IMR-90 (cell line): ENCODE data around the gene IRF5. TPM values are rescaled to one million over a fixed set of nuclear protein-coding genes. Genes with fewer than 3 reads are reported as not detected.

Source experiments
- ATAC-seq: fragments of 200-7000 bp; cut with Tn5 transposase; 2 replicates; pipeline ENCODE4 v1.9.1; 2020; ENCODE audit warnings: low read depth, mild to moderate bottlenecking, moderate library complexity
- BruUV-seq: library from RNA; stranded (reverse); fragments of 400-500 nt; replicated peaks from 2 replicates; lab custom pipeline; 2021; lab: Mats Ljungman, UMichigan
- CTCF ChIA-PET: fragments of 300-600 bp; formaldehyde crosslinking; extraction: SDS; loops from one replicate; lab custom pipeline; 2021; ENCODE audit warnings: antibody characterized with exemption; lab: Yijun Ruan, JAX
- POLR2A ChIA-PET: fragments of 300-600 bp; sonication (Branson Sonifier 250); formaldehyde crosslinking; loops from one replicate; lab custom pipeline; 2022; ENCODE audit warnings: antibody characterized with exemption; ENCODE audit not compliant: unreplicated experiment; lab: Charles Lee
- DNase-seq: peaks from one replicate; pipeline ENCODE4 v3.0.0; 2013
- H2AFZ ChIP-seq: replicated peaks from 2 replicates; pipeline ENCODE3; 2013; ENCODE audit warnings: low read length, mild to moderate bottlenecking; ENCODE audit not compliant: poor library complexity
- H2AK5ac ChIP-seq: 2 replicates; pipeline ENCODE4 v1.6.1; 2013; ENCODE audit warnings: low read depth, low read length, inconsistent platforms
- H2AK9ac ChIP-seq: replicated peaks from 2 replicates; pipeline ENCODE3; 2013; ENCODE audit warnings: mild to moderate bottlenecking, low read depth, low read length, moderate library complexity; ENCODE audit not compliant: poor library complexity
- H2BK120ac ChIP-seq: 2 replicates; pipeline ENCODE4 v1.6.1; 2013; ENCODE audit warnings: low read depth, low read length, inconsistent platforms
- H2BK15ac ChIP-seq: 3 replicates; pipeline ENCODE4 v1.6.1; 2013; ENCODE audit warnings: low read depth, low read length, inconsistent platforms
- H2BK20ac ChIP-seq: 2 replicates; pipeline ENCODE4 v1.6.1; 2013; ENCODE audit warnings: low read depth, mild to moderate bottlenecking, inconsistent platforms, low read length, moderate library complexity
- H2BK5ac ChIP-seq: 2 replicates; pipeline ENCODE4 v1.6.1; 2013; ENCODE audit warnings: mild to moderate bottlenecking, low read depth, low read length, inconsistent platforms; ENCODE audit not compliant: poor library complexity, severe bottlenecking
- H3K14ac ChIP-seq: replicated peaks from 2 replicates; pipeline ENCODE4 v1.6.1; 2013; ENCODE audit warnings: low read depth, low read length, inconsistent platforms
- H3K18ac ChIP-seq: 2 replicates; pipeline ENCODE4 v1.6.1; 2013; ENCODE audit warnings: low read depth, low read length, control low read depth
- H3K23ac ChIP-seq: 2 replicates; pipeline ENCODE4 v1.6.1; 2013; ENCODE audit warnings: low read depth, low read length, inconsistent platforms
- H3K27ac ChIP-seq: 2 replicates; pipeline ENCODE4 v1.5.1; 2013; ENCODE audit warnings: mild to moderate bottlenecking, control low read depth, low read length; ENCODE audit not compliant: insufficient read depth
- H3K27me3 ChIP-seq: 2 replicates; pipeline ENCODE4 v1.6.1; 2013; ENCODE audit warnings: low read length; ENCODE audit not compliant: control insufficient read depth, insufficient read depth
- H3K36me3 ChIP-seq: 2 replicates; pipeline ENCODE4 v1.6.1; 2013; ENCODE audit warnings: low read length, mixed read lengths; ENCODE audit not compliant: control insufficient read depth, insufficient read depth
- H3K4ac ChIP-seq: 2 replicates; pipeline ENCODE4 v1.6.1; 2013; ENCODE audit warnings: low read depth, low read length, inconsistent platforms
- H3K4me1 ChIP-seq: 2 replicates; pipeline ENCODE4 v1.6.1; 2013; ENCODE audit warnings: low read length, mixed read lengths; ENCODE audit not compliant: control insufficient read depth, insufficient read depth
- H3K4me2 ChIP-seq: 2 replicates; pipeline ENCODE4 v1.6.1; 2013; ENCODE audit warnings: low read depth, mild to moderate bottlenecking, control low read depth, low read length, moderate library complexity
- H3K4me3 ChIP-seq: 2 replicates; pipeline ENCODE4 v1.5.1; 2013; ENCODE audit warnings: low read depth, mild to moderate bottlenecking, control low read depth, low read length, moderate library complexity; ENCODE audit not compliant: insufficient read depth
- H3K56ac ChIP-seq: 2 replicates; pipeline ENCODE4 v1.6.1; 2013; ENCODE audit warnings: low read length, inconsistent platforms; ENCODE audit not compliant: insufficient read depth; ENCODE audit errors: extremely low read depth
- H3K79me1 ChIP-seq, 2 experiments: 2 replicates each; pipeline ENCODE4 v1.6.1; 2013; ENCODE audit warnings: low read length in 2 of 2, inconsistent platforms in 1 of 2, low read depth in 1 of 2
- H3K9ac ChIP-seq: 2 replicates; pipeline ENCODE4 v1.6.1; 2013; ENCODE audit warnings: low read depth, low read length, control low read depth
- H3K9me1 ChIP-seq: 2 replicates; pipeline ENCODE4 v1.6.1; 2013; ENCODE audit warnings: low read length, inconsistent platforms; ENCODE audit not compliant: insufficient read depth
- H3K9me3 ChIP-seq: 2 replicates; pipeline ENCODE4 v1.6.1; 2013; ENCODE audit warnings: low read length; ENCODE audit not compliant: control insufficient read depth, insufficient read depth
- H4K20me1 ChIP-seq: 2 replicates; pipeline ENCODE4 v1.6.1; 2013; ENCODE audit warnings: low read length, inconsistent platforms; ENCODE audit not compliant: insufficient read depth
- H4K5ac ChIP-seq: 2 replicates; pipeline ENCODE4 v1.6.1; 2013; ENCODE audit warnings: mild to moderate bottlenecking, low read depth, low read length, control low read depth
- H4K8ac ChIP-seq, 2 experiments: 2 replicates each; pipeline ENCODE4 v1.6.1; 2013; ENCODE audit warnings: low read depth in 2 of 2, low read length in 2 of 2, control low read depth in 1 of 2, inconsistent platforms in 1 of 2
- H4K91ac ChIP-seq: 2 replicates; pipeline ENCODE4 v1.6.1; 2013; ENCODE audit warnings: low read depth, low read length, inconsistent platforms; ENCODE audit not compliant: insufficient read depth
- BHLHE40 ChIP-seq: fragments of 150-350 bp; IDR thresholded peaks from 2 replicates; pipeline ENCODE4 v1.6.1; 2016; ENCODE audit warnings: mild to moderate bottlenecking, low read depth, low read length
- CEBPB ChIP-seq: IDR thresholded peaks from 2 replicates; pipeline ENCODE4 v1.6.1; 2012; ENCODE audit warnings: low read depth, low read length, improper control_type of control experiment
- MAFK ChIP-seq: IDR thresholded peaks from 2 replicates; pipeline ENCODE4 v1.6.1; 2012; ENCODE audit warnings: low read depth, low read length, improper control_type of control experiment
- MAZ ChIP-seq: IDR thresholded peaks from 2 replicates; pipeline ENCODE4 v1.6.1; 2012; ENCODE audit warnings: low read depth, mild to moderate bottlenecking, low read length, improper control_type of control experiment, moderate library complexity, borderline replicate concordance
- MXI1 ChIP-seq: IDR thresholded peaks from 2 replicates; pipeline ENCODE4 v1.6.1; 2012; ENCODE audit warnings: low read depth, mild to moderate bottlenecking, low read length, moderate library complexity, borderline replicate concordance
- NFE2L2 ChIP-seq: fragments of 150-350 bp; IDR thresholded peaks from 2 replicates; pipeline ENCODE4 v1.6.1; 2016; ENCODE audit warnings: low read depth, mild to moderate bottlenecking, low read length
- POLR2A ChIP-seq: IDR thresholded peaks from 2 replicates; pipeline ENCODE4 v1.6.1; 2012; ENCODE audit warnings: mild to moderate bottlenecking, low read depth, low read length
- RFX5 ChIP-seq: IDR thresholded peaks from 2 replicates; pipeline ENCODE4 v1.8.0; 2012; ENCODE audit warnings: low read depth, mild to moderate bottlenecking, low read length, moderate library complexity
- WGBS, 2 experiments: methylation state at CpG; one replicate each; pipeline versions ENCODE4 v1.1.5 to v1.1.7; 2013; ENCODE audit warnings: missing lambda C conversion rate in 2 of 2; ENCODE audit not compliant: insufficient read length in 1 of 2; ENCODE audit errors: extremely low coverage in 2 of 2; 5-methylcytosine and 5-hydroxymethylcytosine counted together
- dilution Hi-C: fragments of 300-500 bp; cut with HindIII; formaldehyde crosslinking; loops from one replicate; pipeline ENCODE4 v1.14.3; 2018; ENCODE audit warnings: low sequenced_read_pairs; ENCODE audit not compliant: unreplicated experiment
- in situ Hi-C: fragments of 300-500 bp; cut with MboI; formaldehyde crosslinking; loops from 3 replicates; pipeline ENCODE4 v1.14.3; 2019; ENCODE audit warnings: low sequenced_read_pairs, inconsistent platforms, mixed read lengths
- intact Hi-C: fragments of 100-400 bp; cut with micrococcal nuclease; formaldehyde crosslinking; loops from 2 replicates; pipeline ENCODE4 v1.10.0; 2022
- polyA plus RNA-seq, 3 experiments: library from polyadenylated mRNA; depleted of rRNA; stranded (reverse); fragments of >200 nt; gene quantifications; 2 replicates each; pipeline ENCODE4 v1.2.3, GENCODE V29; 2012; ENCODE audit warnings: low replicate concordance in 1 of 3
- total RNA-seq: library from RNA; depleted of rRNA; stranded (reverse); fragments of >200 nt; gene quantifications from 2 replicates; pipeline ENCODE4 v1.2.3, GENCODE V29; 2012

IRF5 gene
- total and polyA plus RNA-seq, 2 of the 4 experiments (the other 2 are of a cell fraction): 0.14 to 0.18 TPM

DNA sequence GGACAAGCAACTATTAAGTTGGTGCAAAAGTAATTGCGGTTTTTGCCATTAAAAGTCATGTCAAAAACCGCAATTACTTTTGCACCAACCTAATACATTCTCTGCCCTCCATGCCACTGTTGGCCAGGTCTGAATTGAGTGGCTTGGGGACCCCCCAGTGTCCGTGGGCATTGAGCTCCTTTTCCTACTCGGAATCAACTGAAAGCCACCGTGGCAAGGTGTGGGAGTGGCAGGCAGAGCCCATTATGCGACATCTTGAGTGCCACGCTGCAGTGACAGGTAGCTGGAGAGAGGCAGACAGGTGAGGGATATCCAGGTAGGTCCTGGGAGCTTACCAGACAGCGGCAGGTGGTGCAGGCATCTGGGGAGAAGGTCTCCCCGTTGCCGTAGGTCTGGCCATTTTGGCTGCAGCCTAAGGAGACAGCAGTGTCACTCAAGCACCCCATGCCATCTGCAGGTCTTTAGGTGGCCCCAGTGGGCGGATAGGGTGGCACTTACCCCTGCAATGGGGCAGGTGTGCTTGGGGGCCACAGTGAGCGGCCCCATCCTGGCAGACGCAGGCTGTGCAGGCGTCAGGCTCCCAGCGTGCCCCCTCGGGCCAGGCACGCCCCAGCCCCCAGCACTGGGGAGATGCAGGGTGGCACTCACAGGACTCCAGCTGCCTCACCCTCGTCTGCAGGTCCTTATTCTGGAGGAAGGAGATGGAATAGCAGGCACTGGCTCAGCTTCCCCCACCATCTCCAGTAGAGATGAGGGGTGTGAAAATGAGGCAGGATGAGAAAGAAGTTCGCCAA lies 30.8 kb upstream of the IRF5 start:
- Histone ChIP-seq H3K4me3 (no peak overlapping the region), H3K14ac (no peak overlapping the region), H2AK9ac (no peak overlapping the region), H2AK5ac (no peak overlapping the region), H4K5ac (no peak overlapping the region), H3K9me1 (no peaks in the 10 kb centered on the region), H2BK15ac (no peak overlapping the region), H4K20me1 (no peaks in the 10 kb centered on the region), H3K79me1 (no peaks in the 10 kb centered on the region), H3K4me2 (no peak overlapping the region), H2BK20ac (no peak overlapping the region), H3K4ac (no peak overlapping the region), H3K23ac (no peak overlapping the region), H3K9me3 (no peaks in the 10 kb centered on the region), H3K56ac (no peak overlapping the region), H3K27ac (no peak overlapping the region), H4K8ac (no peak overlapping the region), H4K91ac (no peak overlapping the region), H2BK120ac (no peak overlapping the region), H2AFZ (no peak overlapping the region), H3K9ac (no peak overlapping the region), H3K36me3 (no peaks in the 10 kb centered on the region), H3K27me3 (peaks cover 54% of the 10 kb centered on the region), H3K4me1 (no peaks in the 10 kb centered on the region), H3K18ac (no peak overlapping the region), H2BK5ac (no peak overlapping the region)
- TF ChIP-seq BHLHE40 (no peak), MAFK (no peak), MXI1 (no peak), MAZ (no peak), POLR2A (no peak), CEBPB (no peak), NFE2L2 (no peak), RFX5 (no peak)
- 80% methylated on average over 1 of the region's 19 CpGs; no CpG with 5 or more reads in 1 of the 2 experiments for WGBS, 2 experiments
- CTCF ChIA-PET: interaction anchor here (1.0 kb wide), 1 partner anchor 184 kb away, joined by 4 read pairs; no protein-coding TSS in a partner anchor
- BruUV-seq: no TSS peak
- no peak for ATAC-seq
- DNase-seq: no peak
- intact Hi-C loops (no loop called here), dilution Hi-C loops (no loop called here), in situ Hi-C loops (no loop called here)
- POLR2A ChIA-PET: no interaction called here
